HG03175 (cell line): ENCODE measurements around the gene UBE2E3.
"Not testable (repeated sequence)": the region's sequence is repeated elsewhere in the genome, so short reads cannot be mapped to it uniquely, and the experiment has no call there.

Experiments
- ATAC-seq: cut with Tn5 transposase; IDR thresholded peaks from one replicate; pipeline ENCODE4 v1.9.1; 2021; ENCODE audit warnings: mild to moderate bottlenecking, moderate library complexity; ENCODE audit not compliant: unreplicated experiment

UBE2E3 gene

GRCh38 chr2:181072486-181073235 is 92.3 kb downstream of the UBE2E3 start:
- ATAC-seq, result no peak

GRCh38 chr2:181073896-181074295 is 93.5 kb downstream of the UBE2E3 start:
- no peak for ATAC-seq

- ATAC-seq, result no peak
Observed at GRCh38 chr2:181074457-181074856, 94.1 kb downstream of the UBE2E3 start.

- no peak for ATAC-seq
Observed at GRCh38 chr2:181076658-181077057, 96.3 kb downstream of the UBE2E3 start.

- ATAC-seq, result peak; percentile 92
Observed at GRCh38 chr2:181077128-181077709, 96.8 kb downstream of the UBE2E3 start.

- ATAC-seq, result no peak
Observed at GRCh38 chr2:181083140-181083539, 102.7 kb downstream of the UBE2E3 start.

GRCh38 chr2:181085734-181086133 is 105.3 kb downstream of the UBE2E3 start:
- ATAC-seq, result no peak

- ATAC-seq, result not testable (repeated sequence)
Observed at GRCh38 chr2:181091920-181092319, 111.5 kb downstream of the UBE2E3 start.

- ATAC-seq, result no peak
Observed at GRCh38 chr2:181095486-181095885, 115.1 kb downstream of the UBE2E3 start.

- no peak for ATAC-seq
Observed at GRCh38 chr2:181103659-181104058, 123.3 kb downstream of the UBE2E3 start.

GRCh38 chr2:181104512-181105115 is 124.2 kb downstream of the UBE2E3 start:
- ATAC-seq, result no peak

- ATAC-seq, result no peak
Observed at GRCh38 chr2:181105562-181105961, 125.2 kb downstream of the UBE2E3 start.

- ATAC-seq, result no peak
Observed at GRCh38 chr2:181106229-181106628, 125.8 kb downstream of the UBE2E3 start.

GRCh38 chr2:181106789-181107627 is 126.6 kb downstream of the UBE2E3 start:
- ATAC-seq, result peak; percentile 99

GRCh38 chr2:181107628-181107945 is 127.2 kb downstream of the UBE2E3 start:
- ATAC-seq, result no peak

- ATAC-seq, result no peak
Observed at GRCh38 chr2:181111059-181111458, 130.7 kb downstream of the UBE2E3 start.

GRCh38 chr2:181112916-181113315 is 132.5 kb downstream of the UBE2E3 start:
- no peak for ATAC-seq
